ENCODE data around the gene RRBP1. TPM values are rescaled to one million over a fixed set of nuclear protein-coding genes. Genes with fewer than 3 reads are reported as not detected.

The RRBP1 gene
- total and polyA plus RNA-seq, 7 experiments from 2014 or later, result 4.1 to 73.9 (median 28.1) TPM

DNA sequence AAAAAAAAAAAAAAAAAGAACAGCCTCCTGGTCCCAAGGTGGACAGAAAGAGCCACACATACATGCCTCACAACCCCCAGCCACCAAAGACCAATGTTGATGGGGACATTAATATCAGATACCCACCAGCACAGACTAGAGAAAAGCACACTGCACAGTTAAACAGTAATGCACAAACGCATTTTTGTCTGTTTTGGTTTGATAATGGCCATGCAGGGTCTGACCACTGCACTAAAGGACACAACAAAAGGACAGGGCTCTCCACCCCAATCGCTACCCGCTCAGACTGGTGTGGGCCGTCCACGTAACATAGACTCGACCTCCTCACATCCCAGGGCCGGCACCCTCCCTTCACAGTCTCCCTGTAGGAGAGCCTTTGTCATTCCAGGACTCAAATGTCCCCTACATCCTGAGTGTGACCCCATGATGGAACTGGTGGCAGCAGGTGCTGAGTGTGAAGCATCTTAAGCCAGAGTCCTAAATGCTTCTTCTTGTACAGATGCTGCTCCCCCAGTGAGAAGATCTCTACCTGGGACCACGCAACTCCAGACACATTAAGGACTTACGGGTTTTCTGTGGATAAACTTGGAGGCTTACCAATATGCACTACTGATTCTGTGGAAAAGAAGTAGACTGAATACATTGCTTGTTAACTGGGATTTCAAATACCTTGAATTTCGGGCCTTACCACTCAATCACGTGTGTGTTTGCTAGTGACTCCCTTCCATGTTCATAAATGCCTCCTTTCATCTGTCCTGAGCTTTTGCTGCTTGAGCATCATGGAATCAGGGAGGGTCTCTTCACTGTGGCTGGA is 28.0 kb downstream of the RRBP1 start:
- H3K27me3 ChIP-seq (ENCODE audit: control insufficient read depth in 2 of 2, insufficient read depth in 2 of 2, low read length in 2 of 2), result no peaks in the 10 kb centered on the region
- no peak overlapping the region for H3K27ac ChIP-seq (ENCODE audit: low read depth, low read length)
- Mint-ChIP-seq H3K27me3 (no peaks in the 10 kb centered on the region), H3K4me1 (peaks cover 4 to 23% (median 8%) of the 10 kb centered on the region in 7 donors), H3K36me3 (peaks cover 0 to 28% (median 22%) of the 10 kb centered on the region in 5 donors), H3K27ac (peak overlapping the region in 2 of 9 donors; percentile 7 to 16), H3K9me3 (peaks cover 0 to 8% (median 0%) of the 10 kb centered on the region in 11 donors), H3K4me3 (no peak overlapping the region)
- intact Hi-C loops (cut with micrococcal nuclease), result no loop called here
- H3K4me3 ChIP-seq (ENCODE audit: low read length), result no peak overlapping the region
- CTCF ChIA-PET, result interaction anchor here (0.7 kb wide), 1 partner anchor 107 kb away, joined by 3 read pairs; no protein-coding TSS in a partner anchor
- ATAC-seq (no peak), DNase-seq (no peak)
- no peaks in the 10 kb centered on the region for H3K9me3 ChIP-seq (ENCODE audit: control insufficient read depth in 2 of 3, low read length in 3 of 3)
- POLR2A ChIA-PET, result no interaction called here
- H3K4me1 ChIP-seq (ENCODE audit: control insufficient read depth in 2 of 2, insufficient read depth in 2 of 2, low read length in 2 of 2), result no peaks in the 10 kb centered on the region
- H3K36me3 ChIP-seq (ENCODE audit: control insufficient read depth in 2 of 3, insufficient read depth in 3 of 3, low read length in 3 of 3), result peaks cover 0 to 7% (median 5%) of the 10 kb centered on the region in 3 experiments

GRCh38 chr20:17652411-17652810 is 29.6 kb downstream of the RRBP1 start:
- Mint-ChIP-seq H3K4me3 (no peak overlapping the region), H3K27ac (no peak overlapping the region), H3K9me3 (no peaks in the 10 kb centered on the region), H3K27me3 (no peaks in the 10 kb centered on the region), H3K36me3 (peaks cover 0 to 13% (median 7%) of the 10 kb centered on the region in 5 donors), H3K4me1 (peaks cover 5 to 19% (median 9%) of the 10 kb centered on the region in 7 donors)
- Histone ChIP-seq H3K9me3 (ENCODE audit: control insufficient read depth in 2 of 3, low read length in 3 of 3) (no peaks in the 10 kb centered on the region), H3K4me1 (ENCODE audit: control insufficient read depth in 2 of 2, insufficient read depth in 2 of 2, low read length in 2 of 2) (no peaks in the 10 kb centered on the region), H3K36me3 (ENCODE audit: control insufficient read depth in 2 of 3, insufficient read depth in 3 of 3, low read length in 3 of 3) (no peaks in the 10 kb centered on the region), H3K27me3 (ENCODE audit: control insufficient read depth in 2 of 2, insufficient read depth in 2 of 2, low read length in 2 of 2) (no peaks in the 10 kb centered on the region), H3K27ac (ENCODE audit: low read depth, low read length) (no peak overlapping the region), H3K4me3 (ENCODE audit: low read length) (no peak overlapping the region)
- intact Hi-C loops (cut with micrococcal nuclease), result no loop called here
- DNase-seq, result no peak
- ChIA-PET POLR2A (no interaction called here), CTCF (interaction anchor here (0.9 kb wide), 1 partner anchor 10 kb away, joined by 3 read pairs; no protein-coding TSS in a partner anchor)
- ATAC-seq, result no peak

DNA sequence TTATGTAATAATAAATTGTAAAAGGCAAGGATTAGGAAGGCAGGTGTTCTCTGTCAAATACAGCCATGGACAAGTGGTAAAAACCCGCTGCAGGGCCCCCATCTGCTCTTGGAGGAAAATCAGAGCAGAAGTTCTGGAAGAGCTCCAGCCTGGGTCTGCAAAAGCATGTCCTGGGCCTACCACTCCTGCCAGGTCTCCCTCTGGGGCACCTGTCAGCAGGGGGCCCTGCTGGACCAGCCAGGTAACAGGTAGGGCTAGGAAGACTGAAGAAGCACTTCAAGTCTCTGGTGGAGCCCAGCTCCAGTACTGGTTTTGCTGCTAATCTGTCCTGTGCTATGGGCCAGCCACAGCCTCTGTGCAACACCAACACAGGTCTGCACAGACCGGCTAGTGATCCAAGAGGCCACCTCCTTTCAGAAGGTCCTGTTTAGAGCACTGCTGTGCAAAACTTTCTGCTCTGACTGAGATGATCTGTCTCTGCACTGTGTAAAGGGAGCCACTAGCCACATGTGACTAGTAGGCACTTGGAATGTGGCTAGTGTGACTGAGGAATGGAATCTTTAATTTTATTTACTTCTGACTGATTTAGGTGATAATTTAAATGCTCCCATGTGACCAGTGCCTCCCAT is 30.2 kb downstream of the RRBP1 start:
- intact Hi-C loops (cut with micrococcal nuclease), result no loop called here
- DNase-seq, result no peak

GRCh38 chr20:17651129-17651759 is 30.8 kb downstream of the RRBP1 start:
- DNase-seq (no peak), ATAC-seq (no peak)
- Histone ChIP-seq H3K36me3 (ENCODE audit: control insufficient read depth in 2 of 3, insufficient read depth in 3 of 3, low read length in 3 of 3) (no peaks in the 10 kb centered on the region), H3K4me1 (ENCODE audit: control insufficient read depth in 2 of 2, insufficient read depth in 2 of 2, low read length in 2 of 2) (no peaks in the 10 kb centered on the region), H3K9me3 (ENCODE audit: control insufficient read depth in 2 of 3, low read length in 3 of 3) (no peaks in the 10 kb centered on the region), H3K27ac (ENCODE audit: low read depth, low read length) (no peak overlapping the region), H3K4me3 (ENCODE audit: low read length) (no peak overlapping the region), H3K27me3 (ENCODE audit: control insufficient read depth in 2 of 2, insufficient read depth in 2 of 2, low read length in 2 of 2) (no peaks in the 10 kb centered on the region)
- Mint-ChIP-seq H3K9me3 (no peaks in the 10 kb centered on the region), H3K4me3 (no peak overlapping the region), H3K27ac (no peak overlapping the region), H3K27me3 (no peaks in the 10 kb centered on the region), H3K4me1 (peaks cover 4 to 17% (median 10%) of the 10 kb centered on the region in 7 donors), H3K36me3 (peaks cover 0 to 2% (median 0%) of the 10 kb centered on the region in 5 donors)
- ChIA-PET CTCF (no interaction called here), POLR2A (no interaction called here)
- intact Hi-C loops (cut with micrococcal nuclease), result no loop called here

More for the DNA sequence above, 30.2 kb downstream of the RRBP1 start:
- Histone ChIP-seq H3K36me3 (ENCODE audit: control insufficient read depth in 2 of 3, insufficient read depth in 3 of 3, low read length in 3 of 3) (no peaks in the 10 kb centered on the region), H3K9me3 (ENCODE audit: control insufficient read depth in 2 of 3, low read length in 3 of 3) (no peaks in the 10 kb centered on the region), H3K4me1 (ENCODE audit: control insufficient read depth in 2 of 2, insufficient read depth in 2 of 2, low read length in 2 of 2) (no peaks in the 10 kb centered on the region), H3K27me3 (ENCODE audit: control insufficient read depth in 2 of 2, insufficient read depth in 2 of 2, low read length in 2 of 2) (no peaks in the 10 kb centered on the region), H3K27ac (ENCODE audit: low read depth, low read length) (no peak overlapping the region), H3K4me3 (ENCODE audit: low read length) (no peak overlapping the region)
- ChIA-PET CTCF (no interaction called here), POLR2A (no interaction called here)
- H3K4me1 Mint-ChIP-seq, result peaks cover 6 to 19% (median 9%) of the 10 kb centered on the region in 7 donors
- peaks cover 0 to 8% (median 2%) of the 10 kb centered on the region in 5 donors for H3K36me3 Mint-ChIP-seq
- no peak for ATAC-seq
- H3K9me3 Mint-ChIP-seq, result no peaks in the 10 kb centered on the region
- no peak overlapping the region for H3K4me3 Mint-ChIP-seq
- no peak overlapping the region for H3K27ac Mint-ChIP-seq
- H3K27me3 Mint-ChIP-seq, result no peaks in the 10 kb centered on the region

DNA sequence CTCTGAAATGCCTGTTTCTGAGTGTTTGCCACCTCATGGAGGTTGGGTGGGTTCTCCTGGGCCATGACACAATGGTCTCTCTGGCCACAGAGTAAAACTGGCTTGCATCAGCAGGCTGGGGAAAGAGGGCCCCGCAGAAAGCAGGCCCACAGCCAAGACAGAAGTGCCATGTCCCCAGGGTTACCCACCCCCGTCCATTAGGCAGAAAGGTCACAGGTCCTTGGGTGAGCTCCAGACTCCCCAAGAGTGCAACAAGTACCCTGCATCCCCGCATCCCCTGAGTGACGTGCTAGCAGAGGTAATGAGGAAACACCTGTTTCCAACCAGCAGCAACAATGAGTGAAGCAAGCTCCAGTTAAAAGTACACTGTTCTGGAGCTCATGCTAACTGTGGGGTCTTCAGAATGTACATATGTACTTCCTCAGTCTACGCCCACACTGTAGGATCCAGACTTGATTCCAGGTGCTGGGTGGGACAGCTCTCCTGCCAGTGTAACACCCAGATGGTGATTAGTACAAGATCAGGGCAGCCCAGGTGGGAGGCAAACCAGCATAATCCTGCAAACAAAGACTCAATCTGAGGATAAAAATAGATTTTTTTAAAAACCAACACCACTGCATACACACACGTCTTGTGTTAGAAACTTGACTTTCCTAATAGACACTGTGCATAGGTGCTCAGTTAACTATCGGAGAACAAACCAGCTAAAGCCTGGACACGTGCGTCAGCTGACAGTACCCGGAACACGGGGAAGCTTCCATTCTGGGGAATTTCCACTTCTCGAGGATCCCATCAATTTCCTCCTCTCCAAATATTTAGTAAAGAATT is 31.5 kb downstream of the RRBP1 start:
- H3K36me3 ChIP-seq (ENCODE audit: control insufficient read depth in 2 of 3, insufficient read depth in 3 of 3, low read length in 3 of 3), result no peaks in the 10 kb centered on the region
- intact Hi-C loops (cut with micrococcal nuclease), result no loop called here
- H3K27ac ChIP-seq (ENCODE audit: low read depth, low read length), result no peak overlapping the region
- DNase-seq, result no peak
- POLR2A ChIA-PET, result interaction anchor here (0.7 kb wide), 1 partner anchor 40 kb away, joined by 3 read pairs; no protein-coding TSS in a partner anchor
- H3K4me1 ChIP-seq (ENCODE audit: control insufficient read depth in 2 of 2, insufficient read depth in 2 of 2, low read length in 2 of 2), result no peaks in the 10 kb centered on the region
- CTCF ChIA-PET, result interaction anchor here (3.1 kb wide), 1 partner anchor 114 kb away, joined by 9 read pairs; no protein-coding TSS in a partner anchor
- Mint-ChIP-seq H3K27ac (no peak overlapping the region), H3K36me3 (no peaks in the 10 kb centered on the region), H3K4me3 (no peak overlapping the region), H3K4me1 (peaks cover 4 to 15% (median 10%) of the 10 kb centered on the region in 7 donors), H3K9me3 (no peaks in the 10 kb centered on the region), H3K27me3 (no peaks in the 10 kb centered on the region)
- H3K4me3 ChIP-seq (ENCODE audit: low read length), result no peak overlapping the region
- H3K27me3 ChIP-seq (ENCODE audit: control insufficient read depth in 2 of 2, insufficient read depth in 2 of 2, low read length in 2 of 2), result no peaks in the 10 kb centered on the region
- no peaks in the 10 kb centered on the region for H3K9me3 ChIP-seq (ENCODE audit: control insufficient read depth in 2 of 3, low read length in 3 of 3)
- ATAC-seq, result no peak
